NCI-H2196 (cell line): ENCODE measurements around the gene HSPA5.
"Not testable (repeated sequence)": the region's sequence is repeated elsewhere in the genome, so short reads cannot be mapped to it uniquely, and the experiment has no call there.

ENCODE experiments used
- DNase-seq: peaks from one replicate; lab custom pipeline; 2025; ENCODE audit not compliant: unreplicated experiment; lab: John Stamatoyannopoulos, UW

Gene HSPA5

DNA sequence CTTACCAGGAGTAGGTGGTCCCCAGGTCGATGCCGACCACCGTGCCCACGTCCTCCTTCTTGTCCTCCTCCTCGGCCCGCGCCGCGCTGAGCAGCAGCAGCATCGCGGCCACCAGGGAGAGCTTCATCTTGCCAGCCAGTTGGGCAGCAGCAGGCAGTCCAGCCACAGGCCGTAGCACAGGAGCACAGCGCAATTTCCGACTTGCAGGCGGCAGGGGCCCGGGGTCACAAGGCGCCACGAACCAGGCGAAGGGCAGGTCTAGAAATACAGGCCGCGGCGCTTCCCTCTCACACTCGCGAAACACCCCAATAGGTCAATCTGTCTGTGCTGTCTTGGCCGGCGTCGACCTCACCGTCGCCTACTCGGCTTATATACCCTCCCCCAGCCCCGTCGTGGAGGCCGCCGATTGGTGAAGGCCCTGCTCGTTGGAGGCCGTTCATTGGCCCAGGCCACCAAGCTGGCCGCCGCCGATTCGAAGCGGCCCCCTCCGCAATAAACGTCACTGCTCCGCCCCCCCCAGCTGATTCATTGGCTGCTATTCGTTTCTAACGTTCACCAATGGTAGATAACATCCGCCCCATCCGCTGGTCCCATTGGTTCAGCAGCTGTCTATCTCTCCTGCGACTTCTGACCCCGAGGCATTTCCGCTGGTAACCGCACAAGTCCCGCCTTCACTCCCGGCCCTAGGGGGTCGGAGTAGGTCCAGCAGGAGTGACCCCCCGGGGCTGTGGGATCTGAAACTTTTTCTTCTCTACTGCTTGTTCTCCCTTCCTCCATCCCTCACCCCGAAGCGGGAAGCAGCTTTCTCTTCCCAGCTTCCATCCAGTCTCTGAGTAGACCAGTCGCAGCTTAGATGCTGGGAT lies at the start of gene HSPA5:
TSS of gene HSPA5 (minus strand) at position 344 of the 863 bp plus-strand sequence. CDS start at position 127, 217 bp downstream.
- DNase-seq: peak; percentile 97

DNA sequence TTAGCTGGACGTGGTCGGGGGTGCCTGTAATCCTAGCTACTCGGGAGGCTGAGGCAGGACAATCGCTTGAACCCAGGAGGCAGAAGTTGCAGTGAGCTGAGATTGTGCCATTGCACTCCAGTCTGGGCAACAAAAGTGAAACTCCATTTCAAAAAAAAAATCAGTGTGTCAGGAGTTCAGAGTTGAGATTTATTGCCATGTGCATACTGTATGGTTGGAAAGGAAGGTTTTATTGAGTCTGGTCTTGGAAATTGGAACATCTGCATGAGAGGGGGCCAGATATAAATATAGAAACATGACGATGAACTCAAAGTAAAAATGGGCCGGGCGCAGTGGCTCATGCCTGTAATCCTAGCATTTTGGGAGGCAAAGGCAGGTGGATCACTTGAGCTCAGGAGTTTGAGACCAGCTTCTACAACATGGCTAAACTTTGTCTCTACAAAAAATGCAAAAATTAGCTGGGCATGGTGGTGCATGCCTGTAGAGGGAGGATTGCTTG lies 45.8 kb upstream of the HSPA5 start:
- DNase-seq: not testable (repeated sequence)

DNA sequence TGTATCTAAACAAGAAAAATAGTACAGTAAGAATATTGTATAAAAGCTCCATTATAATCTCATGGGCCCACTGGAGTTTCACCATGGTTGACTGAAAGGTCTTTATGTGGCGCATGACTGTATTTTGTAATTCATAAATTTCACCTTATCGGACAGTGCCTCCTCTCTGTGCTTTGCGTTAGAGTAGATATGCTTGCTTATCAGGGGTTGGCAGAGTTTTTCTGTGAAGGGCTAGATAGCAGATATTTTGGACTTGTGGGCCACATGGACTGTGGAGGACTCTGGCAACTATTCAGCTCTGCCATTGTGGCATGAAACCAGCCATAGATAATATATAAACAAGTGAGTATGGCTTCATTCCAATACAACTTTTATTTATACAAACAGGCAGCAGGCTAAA lies 43.7 kb upstream of the HSPA5 start:
- DNase-seq: no peak

DNA sequence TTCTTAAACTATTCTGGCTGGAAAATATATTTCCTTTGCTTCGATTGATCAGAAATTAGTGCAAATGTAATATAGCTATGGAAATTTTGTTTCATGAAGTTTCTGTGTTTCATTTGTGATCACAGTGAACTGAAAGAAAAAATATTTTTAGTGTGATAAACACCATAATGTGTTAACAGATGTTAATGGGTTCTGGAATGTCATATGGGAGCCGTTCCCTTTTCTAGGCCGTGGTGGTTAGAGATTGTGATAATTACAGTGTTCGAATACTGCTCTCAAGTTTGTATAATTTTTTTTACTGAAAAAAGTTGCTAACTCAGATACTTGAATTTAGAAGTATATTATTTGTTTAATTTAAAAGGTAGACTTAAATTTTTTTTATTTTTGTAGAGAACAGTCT lies 39.8 kb upstream of the HSPA5 start:
- DNase-seq: no peak

DNA sequence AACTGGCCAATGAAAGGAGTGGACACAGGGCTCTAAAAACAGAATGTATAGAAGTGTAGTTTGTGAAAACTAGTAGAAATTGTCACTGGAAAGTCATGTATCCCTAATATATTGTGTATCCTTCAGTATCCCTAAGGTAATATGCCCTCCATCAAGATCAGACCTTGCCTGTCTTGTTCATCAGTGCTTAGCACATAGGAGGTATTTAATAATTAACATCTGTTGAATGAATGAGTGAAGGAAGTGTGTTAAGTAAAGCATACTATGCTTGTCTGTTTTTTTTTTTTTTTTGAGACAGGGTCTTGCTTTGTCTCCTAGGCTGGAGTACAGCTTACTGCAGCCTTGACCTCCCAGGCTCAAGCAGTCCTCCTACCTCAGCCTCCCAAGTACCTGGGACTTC lies 36.3 kb upstream of the HSPA5 start:
- no peak for DNase-seq

- no peak for DNase-seq
These were observed 35.6 kb upstream of the HSPA5 start for GRCh38 chr9:125276771-125277170.

- DNase-seq: no peak
These were observed 31.6 kb upstream of the HSPA5 start for GRCh38 chr9:125272697-125273096.

GRCh38 chr9:125271081-125271480 lies 29.9 kb upstream of the HSPA5 start:
- no peak for DNase-seq

- DNase-seq: no peak
These were observed 27.9 kb upstream of the HSPA5 start for GRCh38 chr9:125269014-125269397.

GRCh38 chr9:125268394-125269013 lies 27.4 kb upstream of the HSPA5 start:
- DNase-seq: no peak

DNA sequence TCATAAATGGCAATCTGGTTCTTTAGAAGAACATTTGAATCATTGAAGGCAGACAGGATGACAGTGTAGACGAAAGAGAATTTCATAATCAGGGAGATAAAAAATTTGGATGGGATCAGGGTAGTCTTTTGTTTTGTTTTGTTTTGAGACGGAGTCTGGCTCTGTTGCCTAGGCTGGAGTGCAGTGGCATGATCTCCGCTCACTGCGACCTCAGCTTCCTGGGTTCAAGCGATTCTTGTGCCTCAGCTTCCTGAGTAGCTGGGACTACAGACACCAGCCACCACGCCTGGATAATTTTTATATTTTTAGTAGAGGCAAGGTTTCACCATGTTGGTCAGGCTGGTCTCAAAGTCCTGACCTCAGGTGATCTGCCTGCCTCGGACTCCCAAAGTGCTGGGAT lies 22.9 kb upstream of the HSPA5 start:
- DNase-seq: not testable (repeated sequence)

DNA sequence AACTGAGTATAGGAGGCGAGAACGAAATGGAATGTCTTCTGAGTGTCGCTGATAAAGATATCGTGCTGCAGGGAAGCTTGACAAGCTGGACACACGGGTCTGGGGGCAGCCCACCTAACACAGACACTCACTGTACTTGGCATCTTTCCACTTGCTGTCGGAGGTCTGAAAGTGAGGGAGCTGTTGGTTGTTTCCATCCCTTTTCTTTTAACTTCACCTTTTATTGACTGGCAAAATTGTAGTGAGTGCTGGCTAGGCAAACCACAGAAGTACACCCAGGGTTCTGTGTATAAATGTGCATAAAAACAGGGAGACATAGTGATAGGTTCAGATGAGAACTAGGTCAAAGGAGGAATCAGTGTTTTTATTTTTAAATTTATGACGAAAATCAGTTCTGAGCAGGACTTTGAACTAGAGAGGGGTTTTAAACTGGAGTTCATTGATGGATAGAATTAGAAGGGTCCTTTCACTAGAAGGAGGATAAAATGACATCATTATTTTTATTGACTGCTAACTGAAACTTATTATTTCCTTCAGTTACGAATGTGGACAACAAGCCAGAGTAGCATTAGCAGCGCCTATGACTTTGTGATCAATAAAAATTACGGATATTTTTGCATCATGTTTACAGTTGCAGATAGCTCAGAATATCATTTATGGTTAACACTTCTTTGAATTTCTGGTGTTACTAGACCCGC lies 21.3 kb upstream of the HSPA5 start:
- no peak for DNase-seq

DNA sequence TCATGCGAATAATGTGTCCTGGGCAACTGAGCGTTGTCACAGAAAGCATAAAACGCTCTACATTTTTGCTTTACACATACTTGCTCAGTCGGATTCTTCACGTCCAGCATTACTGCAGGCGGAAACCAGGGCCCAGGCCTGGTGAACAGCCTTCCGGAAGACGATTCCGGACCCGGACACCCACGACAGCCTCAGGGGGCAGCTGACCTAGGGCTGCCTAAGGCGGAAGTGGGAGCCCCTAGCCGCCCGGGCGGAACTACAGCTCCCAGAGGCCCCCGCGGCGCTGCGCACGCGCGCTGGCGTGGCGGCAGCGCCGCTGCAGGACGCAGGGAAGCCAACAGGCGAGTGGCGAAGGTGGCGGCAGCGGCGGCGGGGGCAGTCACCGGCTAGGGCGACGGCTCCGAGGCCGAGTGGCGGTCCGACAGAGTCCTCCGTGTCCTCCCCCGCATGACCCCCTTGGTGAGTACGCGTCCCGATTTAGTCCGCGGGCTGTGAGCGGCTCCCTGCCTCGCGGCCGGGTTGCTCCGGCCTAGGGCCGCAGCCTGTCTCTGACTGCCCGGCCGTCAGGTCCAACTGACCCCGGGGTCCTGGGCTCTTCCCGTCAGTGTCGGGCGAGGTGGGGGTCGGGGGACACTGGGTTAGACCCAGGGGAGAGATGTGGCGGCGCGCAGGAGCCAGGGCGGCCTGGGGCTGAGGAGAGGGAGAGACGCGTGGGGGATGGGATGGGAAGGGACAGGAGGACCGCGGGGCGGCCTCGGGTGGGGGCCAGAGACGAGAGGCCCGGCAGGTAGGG lies 20.6 kb upstream of the HSPA5 start, which contains the start of gene GAPVD1:
TSS of gene GAPVD1 (plus strand) at position 326 of the 793 bp plus-strand sequence. CDS start 37,096 bp downstream, outside the sequence.
- DNase-seq: peak; percentile 90

DNA sequence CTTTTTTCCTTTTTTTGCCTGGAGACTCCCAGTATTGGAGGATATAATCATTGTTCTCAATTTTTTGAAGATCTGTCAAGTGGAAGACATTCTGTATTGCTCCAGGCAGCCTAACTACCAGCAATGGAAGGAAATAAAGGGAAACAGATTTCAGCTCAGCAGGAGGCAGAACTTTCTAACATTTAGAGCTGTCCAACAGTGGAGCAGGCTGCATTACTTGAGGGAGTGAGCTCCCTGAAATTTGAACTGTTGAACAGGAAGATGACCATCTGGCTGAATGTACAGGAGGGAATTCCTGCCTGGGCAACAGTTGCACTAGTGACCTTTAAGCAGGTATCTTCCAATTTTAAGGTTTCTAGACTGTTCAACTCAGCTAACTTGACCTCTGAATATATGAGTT lies 19.4 kb upstream of the HSPA5 start:
- no peak for DNase-seq

DNA sequence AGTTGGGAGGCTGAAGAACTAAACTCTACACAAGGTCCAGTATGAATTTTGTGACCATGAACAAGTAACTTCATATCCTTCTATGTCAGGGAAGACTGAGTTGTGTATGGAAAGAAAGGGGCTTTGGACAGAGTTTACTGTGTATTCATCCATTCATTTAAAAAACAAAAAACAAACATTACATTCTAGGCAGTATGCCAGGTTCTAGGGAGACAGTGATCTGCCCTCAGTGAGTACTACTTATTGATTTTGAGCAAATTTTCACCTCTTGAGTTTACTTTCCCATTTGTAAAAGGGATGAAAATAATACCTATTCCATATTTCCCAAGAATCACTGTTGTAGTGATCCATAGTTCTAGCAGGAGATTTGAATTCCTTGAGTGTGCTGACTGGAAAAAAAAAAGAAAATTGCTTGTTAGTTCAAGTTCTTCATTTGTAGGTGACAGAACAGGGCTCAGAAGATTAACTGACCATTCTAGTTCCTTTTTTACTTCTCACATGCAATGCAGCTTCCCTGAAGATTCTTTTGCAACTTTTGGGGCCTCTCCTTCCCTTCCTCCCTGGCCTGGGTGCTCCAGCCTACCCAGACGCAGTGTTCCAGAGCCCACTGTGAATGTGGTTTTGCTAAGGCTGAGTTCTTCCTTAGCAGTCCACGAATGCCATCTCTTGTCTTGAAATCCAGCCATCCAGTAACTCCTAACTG lies 17.8 kb upstream of the HSPA5 start:
- no peak for DNase-seq

DNA sequence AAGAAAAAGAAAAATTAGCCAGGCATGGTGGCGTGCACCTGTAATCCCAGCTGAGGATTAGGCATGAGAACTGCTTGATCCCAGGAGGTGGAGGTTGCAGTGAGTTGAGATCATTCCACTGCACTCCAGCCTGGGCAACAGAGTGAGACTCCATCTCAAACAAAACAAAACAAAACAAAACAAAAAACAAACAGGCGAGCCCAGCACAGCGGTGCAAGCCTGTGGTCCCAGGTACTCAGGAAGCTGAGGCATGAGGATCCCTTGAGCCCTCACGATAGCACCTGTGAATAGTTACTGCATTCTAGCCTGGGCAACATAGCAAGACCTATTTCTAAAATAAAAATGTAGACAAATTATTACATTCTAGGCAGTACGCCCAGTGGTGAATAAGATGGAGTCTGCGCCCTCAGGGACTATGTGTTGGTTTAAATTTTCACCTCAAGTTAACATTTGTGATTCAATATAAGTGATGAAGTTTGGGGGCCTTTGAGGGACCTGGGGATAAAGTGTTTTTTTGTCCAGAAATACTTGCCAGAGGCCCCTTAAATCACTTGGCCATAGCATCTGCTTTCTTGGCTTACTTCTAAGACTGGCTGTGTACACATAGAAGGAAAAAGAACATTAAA lies 17.1 kb upstream of the HSPA5 start:
- DNase-seq: no peak

GRCh38 chr9:125255781-125256391 lies 14.7 kb upstream of the HSPA5 start:
- DNase-seq: no peak

DNA sequence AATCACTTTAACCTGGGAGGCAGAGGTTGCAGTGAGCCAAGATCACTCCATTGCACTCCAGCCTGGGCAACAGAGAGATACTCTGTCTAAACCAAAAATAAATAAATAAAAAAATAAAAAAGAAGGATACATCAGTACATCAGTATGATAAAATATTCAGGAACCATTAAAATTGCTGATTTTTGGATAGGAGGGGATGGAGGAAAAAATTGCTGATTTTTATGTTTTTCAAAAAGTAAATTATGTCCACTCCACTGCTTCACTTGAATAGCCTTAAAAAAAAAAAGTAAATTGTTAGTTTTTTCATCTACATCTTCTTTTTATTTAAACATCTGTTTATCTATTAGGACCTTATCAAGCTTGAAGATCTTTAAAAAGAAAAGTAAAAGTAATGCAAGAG lies 13.1 kb upstream of the HSPA5 start:
- no peak for DNase-seq

DNA sequence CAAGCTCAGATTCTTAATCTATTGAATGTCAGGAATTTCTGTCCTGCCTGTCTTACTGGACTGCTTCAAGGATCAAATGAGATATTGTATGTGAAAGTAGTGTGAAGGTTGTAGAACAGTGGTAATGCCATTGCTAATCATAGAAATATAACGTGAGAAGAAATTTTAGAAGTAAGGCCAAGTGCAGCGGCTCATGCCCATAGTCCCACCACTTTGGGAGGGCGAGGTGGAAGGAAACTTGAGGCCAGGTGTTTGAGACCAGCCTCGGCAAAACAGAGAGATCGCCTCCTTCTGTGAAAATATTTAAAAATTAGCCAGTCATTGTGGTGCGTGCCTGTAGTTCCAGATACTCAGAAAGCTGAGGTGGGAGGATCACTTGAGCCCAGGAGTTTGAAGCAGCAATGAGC lies 5.1 kb upstream of the HSPA5 start:
- no peak for DNase-seq
